GM12878 (cell line): Measurements from ENCODE around the gene NRP1. TPM values are rescaled to one million over a fixed set of nuclear protein-coding genes. Genes with fewer than 3 reads are reported as not detected.

Experiments
- ATAC-seq: fragments of 200-7000 bp; cut with Tn5 transposase; 3 replicates; pipeline ENCODE4 v1.9.1; 2020; ENCODE audit warnings: mild to moderate bottlenecking, moderate library complexity
- BruUV-seq: library from RNA; stranded (reverse); fragments of 400-500 nt; replicated peaks from 2 replicates; lab custom pipeline; 2021; lab: Mats Ljungman, UMichigan
- CTCF ChIA-PET: fragments of 300-600 bp; sonication (Branson Sonifier 250); formaldehyde crosslinking; extraction: SDS; loops from one replicate; lab custom pipeline; 2021; ENCODE audit warnings: inconsistent platforms; lab: Yijun Ruan, JAX
- POLR2A ChIA-PET: fragments of 350-600 bp; formaldehyde crosslinking; extraction: SDS; loops from one replicate; lab custom pipeline; 2021; ENCODE audit warnings: inconsistent platforms; lab: Charles Lee
- RAD21 ChIA-PET: fragments of 300-600 bp; sonication (Branson Sonifier 250); formaldehyde crosslinking; loops from one replicate; lab custom pipeline; 2023; ENCODE audit warnings: antibody characterized with exemption; ENCODE audit not compliant: unreplicated experiment; lab: Charles Lee
- SMC1A ChIA-PET: fragments of 300-600 bp; sonication (Branson Sonifier 250); formaldehyde crosslinking; loops from one replicate; lab custom pipeline; 2023; ENCODE audit not compliant: unreplicated experiment, uncharacterized antibody; lab: Charles Lee
- DNase-seq: peaks from one replicate; pipeline ENCODE4 v3.0.0-alpha.2; 2011; ENCODE audit warnings: low read depth, low spot score
- FAIRE-seq: peaks from 3 replicates; lab custom pipeline; 2011; peaks lifted over from hg19 to GRCh38; lab: Jason Lieb, UNC
- H2AFZ ChIP-seq: 2 replicates; pipeline ENCODE4 v1.6.0; 2011; ENCODE audit warnings: low read depth, low read length, control low read depth; ENCODE audit not compliant: control insufficient read depth
- H3K27ac ChIP-seq: 2 replicates; pipeline ENCODE4 v1.5.1; 2011; ENCODE audit warnings: control low read depth; ENCODE audit not compliant: control insufficient read depth, insufficient read depth
- H3K27me3 ChIP-seq, 2 experiments: replicated peaks in 1 of 2; 2 replicates each; pipeline versions ENCODE4 v1.6.0 to v1.6.1; 2011; ENCODE audit warnings: low read length in 1 of 2; ENCODE audit not compliant: control insufficient read depth in 2 of 2, insufficient read depth in 2 of 2
- H3K36me3 ChIP-seq, 2 experiments: 2 replicates each; pipeline ENCODE4 v1.5.1; 2011; ENCODE audit warnings: low read length in 1 of 2; ENCODE audit not compliant: control insufficient read depth in 2 of 2, insufficient read depth in 2 of 2
- H3K4me1 ChIP-seq: 2 replicates; pipeline ENCODE4 v1.6.1; 2011; ENCODE audit warnings: mild to moderate bottlenecking, low read length, moderate library complexity, mixed read lengths; ENCODE audit not compliant: control insufficient read depth, insufficient read depth
- H3K4me2 ChIP-seq: 2 replicates; pipeline ENCODE4 v1.6.0; 2011; ENCODE audit warnings: control low read depth; ENCODE audit not compliant: control insufficient read depth, insufficient read depth
- H3K4me3 ChIP-seq: fragments of 200-600 bp; sonication (generic); 2 replicates; pipeline ENCODE4 v1.5.1; 2016
- H3K79me2 ChIP-seq: 2 replicates; pipeline ENCODE4 v1.6.0; 2011; ENCODE audit warnings: low read length; ENCODE audit not compliant: control insufficient read depth, insufficient read depth
- H3K9ac ChIP-seq: 2 replicates; pipeline ENCODE4 v1.8.0; 2011; ENCODE audit warnings: low read length, control low read depth, mixed read lengths; ENCODE audit not compliant: control insufficient read depth, insufficient read depth
- H3K9me3 ChIP-seq: replicated peaks from 3 replicates; pipeline ENCODE4 v1.5.1; 2011; ENCODE audit warnings: mild to moderate bottlenecking, low read length; ENCODE audit not compliant: control insufficient read depth, insufficient read depth
- H4K20me1 ChIP-seq: 2 replicates; pipeline ENCODE4 v1.6.0; 2011; ENCODE audit not compliant: control insufficient read depth, insufficient read depth
- CBX5 ChIP-seq: sonication (generic); IDR thresholded peaks from 2 replicates; pipeline ENCODE4 v1.6.1; 2016; ENCODE audit warnings: low read depth, moderate library complexity, mild to moderate bottlenecking, inconsistent platforms
- CHD4 ChIP-seq: fragments of 200-600 bp; sonication (generic); IDR thresholded peaks from 2 replicates; pipeline ENCODE4 v1.6.1; 2016; ENCODE audit warnings: mild to moderate bottlenecking
- GATAD2B ChIP-seq: fragments of 450-650 bp; conservative IDR thresholded peaks from 2 replicates; pipeline ENCODE4 v1.6.1; 2017; ENCODE audit warnings: low read depth, mild to moderate bottlenecking, moderate library complexity
- MXI1 ChIP-seq: fragments of 150-350 bp; IDR thresholded peaks from 2 replicates; pipeline ENCODE4 v1.6.1; 2011; ENCODE audit warnings: low read depth, mild to moderate bottlenecking, inconsistent platforms, low read length, improper control_type of control experiment
- MYC ChIP-seq: IDR thresholded peaks from 2 replicates; pipeline ENCODE4 v1.6.1; 2011; ENCODE audit warnings: mild to moderate bottlenecking, low read length, moderate library complexity, inconsistent platforms; ENCODE audit not compliant: insufficient read depth, insufficient replicate concordance, insufficient read length, severe bottlenecking
- NFIC ChIP-seq: IDR thresholded peaks from 2 replicates; pipeline ENCODE4 v1.6.1; 2012; ENCODE audit warnings: low read depth, mild to moderate bottlenecking, inconsistent platforms, low read length, moderate library complexity
- RAD21 ChIP-seq: IDR thresholded peaks from 2 replicates; pipeline ENCODE4 v1.6.1; 2011; ENCODE audit warnings: mild to moderate bottlenecking, low read depth, low read length, moderate library complexity; ENCODE audit not compliant: insufficient read depth
- SIX5 ChIP-seq: IDR thresholded peaks from 2 replicates; pipeline ENCODE4 v1.6.1; 2011; ENCODE audit warnings: mild to moderate bottlenecking, low read depth, low read length, moderate library complexity; ENCODE audit not compliant: severe bottlenecking
- SREBF2 ChIP-seq: IDR thresholded peaks from 2 replicates; pipeline ENCODE4 v1.6.1; 2012; ENCODE audit warnings: mild to moderate bottlenecking, low read length
- SUPT20H ChIP-seq: IDR thresholded peaks from 2 replicates; pipeline ENCODE4 v1.6.1; 2011; ENCODE audit warnings: low read depth, mild to moderate bottlenecking, low read length, moderate library complexity, borderline replicate concordance; ENCODE audit not compliant: control insufficient read depth
- TARDBP ChIP-seq: IDR thresholded peaks from 2 replicates; pipeline ENCODE4 v1.6.1; 2016; ENCODE audit warnings: borderline replicate concordance
- WGBS: methylation state at CpG from one replicate; pipeline ENCODE4 v1.1.6; 2016; ENCODE audit warnings: low lambda C conversion rate; ENCODE audit not compliant: insufficient replicate concordance, insufficient coverage; ENCODE audit errors: missing lambda C conversion rate; 5-methylcytosine and 5-hydroxymethylcytosine counted together
- in situ Hi-C: fragments of 300-500 bp; cut with MboI; formaldehyde crosslinking; loops from 9 replicates; pipeline ENCODE4 v1.14.3; 2018; ENCODE audit warnings: mixed read lengths
- intact Hi-C: fragments of 100-400 bp; cut with micrococcal nuclease; formaldehyde crosslinking; loops from one replicate; pipeline ENCODE4 v1.14.2; 2022; ENCODE audit not compliant: unreplicated experiment
- polyA plus RNA-seq, 11 experiments: library from polyadenylated mRNA; depleted of rRNA in 4 of 11; unstranded in 6 of 11; stranded (reverse) in 5 of 11; fragments of >200 nt; fragmentation: Nextera tagmentation in 4 of 11; fragmentation: Illumina TruSeq in 1 of 11; extraction: Ambion mirVana in 4 of 11; extraction: Trizol in 1 of 11; gene quantifications; 1 replicate in 1 of 11; 2 replicates in 10 of 11; pipeline versions ENCODE4 v1.2.1 to v1.2.3, GENCODE V29; 2011 to 2016; ENCODE audit warnings: inconsistent platforms in 2 of 11, missing spikeins in 2 of 11, low read depth in 1 of 11
- total RNA-seq, 4 experiments: library from RNA; depleted of rRNA in 3 of 4; stranded (reverse); fragments of >200 nt in 3 of 4; fragmentation: Illumina TruSeq in 1 of 4; extraction: Trizol in 1 of 4; gene quantifications; 2 replicates each; pipeline versions ENCODE4 v1.2.1 to v1.2.3, GENCODE V29; 2013 to 2021
- TF ChIP-seq, protein P1 (sequence below): IDR thresholded peaks from 2 replicates; pipeline ENCODE4 v1.6.1; 2011; ENCODE audit warnings: low read depth, low read length, improper control_type of control experiment, borderline replicate concordance
- TF ChIP-seq, protein P2 (sequence below): fragments of 450-650 bp; formaldehyde crosslinking; IDR thresholded peaks from 2 replicates; pipeline ENCODE4 v1.5.0; 2022; ENCODE audit warnings: mild to moderate bottlenecking, missing genetic modification characterization
- TF ChIP-seq, protein P3 (sequence below), 3 experiments: IDR thresholded peaks in 2 of 3; conservative IDR thresholded peaks in 1 of 3; 2 replicates each; pipeline ENCODE4 v1.5.1; 2011; ENCODE audit warnings: low read depth in 3 of 3, low read length in 3 of 3, mild to moderate bottlenecking in 3 of 3, control low read depth in 2 of 3, moderate library complexity in 2 of 3, inconsistent platforms in 1 of 3, mixed read lengths in 1 of 3; ENCODE audit not compliant: control insufficient read depth in 2 of 3, insufficient read depth in 1 of 3; ENCODE audit errors: extremely low read depth in 1 of 3

The NRP1 gene
- total and polyA plus RNA-seq, 10 of the 15 experiments (the other 5 are each of a cell fraction or from before 2014, with no cell fraction given) = 0.11 to 12.1 (median 0.52) TPM

DNA sequence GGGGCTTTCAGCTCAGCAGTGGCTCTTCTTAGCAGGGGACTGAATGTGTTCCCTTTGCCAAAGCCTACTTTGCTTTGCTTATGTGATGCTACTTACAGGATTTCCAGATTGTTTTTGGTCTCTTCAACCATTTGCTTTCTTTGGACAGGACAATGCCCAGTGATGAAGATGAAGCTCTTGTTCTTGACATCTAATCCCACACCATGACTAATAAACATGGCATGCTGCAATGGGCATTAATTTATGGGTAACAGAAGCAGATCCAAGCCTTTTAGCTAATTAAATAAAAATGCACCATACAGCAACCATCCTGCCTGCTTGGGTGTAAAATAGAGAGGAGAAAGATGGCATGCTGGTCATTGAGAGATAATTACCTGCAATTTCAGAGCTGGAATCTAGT is 200.9 kb downstream of the NRP1 start (continued):
- TF ChIP-seq SUPT20H (no peak), TARDBP (no peak), GATAD2B (no peak), MXI1 (no peak), SREBF2 (no peak), CHD4 (no peak)
- TF ChIP-seq, protein P1, sequence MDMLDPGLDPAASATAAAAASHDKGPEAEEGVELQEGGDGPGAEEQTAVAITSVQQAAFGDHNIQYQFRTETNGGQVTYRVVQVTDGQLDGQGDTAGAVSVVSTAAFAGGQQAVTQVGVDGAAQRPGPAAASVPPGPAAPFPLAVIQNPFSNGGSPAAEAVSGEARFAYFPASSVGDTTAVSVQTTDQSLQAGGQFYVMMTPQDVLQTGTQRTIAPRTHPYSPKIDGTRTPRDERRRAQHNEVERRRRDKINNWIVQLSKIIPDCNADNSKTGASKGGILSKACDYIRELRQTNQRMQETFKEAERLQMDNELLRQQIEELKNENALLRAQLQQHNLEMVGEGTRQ = no peak

DNA sequence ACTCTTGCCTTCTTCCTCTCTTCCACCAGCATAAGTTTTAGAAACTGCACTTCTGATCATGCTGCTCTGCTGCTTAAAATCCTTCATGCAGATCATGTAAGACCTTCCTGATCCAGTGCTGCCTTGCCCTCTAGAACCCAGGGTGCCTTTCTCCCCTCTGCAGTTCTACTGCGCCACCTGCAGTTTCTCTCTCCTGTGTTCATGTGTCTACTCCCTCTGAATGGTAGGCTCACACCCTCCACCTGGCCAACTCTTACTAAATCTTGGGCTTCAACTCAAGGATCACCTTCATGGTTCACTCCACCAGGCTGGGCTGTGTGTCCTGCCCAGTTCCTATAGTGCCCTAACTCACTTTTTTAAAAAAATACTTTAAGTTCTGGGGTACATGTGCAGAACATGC is 201.8 kb downstream of the NRP1 start:
- FAIRE-seq (no peak), ATAC-seq (peak; percentile 29; the same call in 1 of the 3 replicates), DNase-seq (no peak)
- SMC1A ChIA-PET = no interaction called here
- BruUV-seq = no TSS peak
- no peaks in the 10 kb centered on the region for H3K27me3 ChIP-seq
- RAD21 ChIA-PET = no interaction called here
- H2AFZ ChIP-seq = no peak overlapping the region
- WGBS = 100% methylated on average over 1 of the region's 1 CpG
- no peak overlapping the region for H3K4me2 ChIP-seq
- H3K79me2 ChIP-seq = no peaks in the 10 kb centered on the region
- H3K4me3 ChIP-seq = no peak overlapping the region
- no peak overlapping the region for H3K27ac ChIP-seq
- H3K9me3 ChIP-seq = no peaks in the 10 kb centered on the region
- in situ Hi-C loops = no loop called here
- no peaks in the 10 kb centered on the region for H3K4me1 ChIP-seq
- TF ChIP-seq, protein P2, sequence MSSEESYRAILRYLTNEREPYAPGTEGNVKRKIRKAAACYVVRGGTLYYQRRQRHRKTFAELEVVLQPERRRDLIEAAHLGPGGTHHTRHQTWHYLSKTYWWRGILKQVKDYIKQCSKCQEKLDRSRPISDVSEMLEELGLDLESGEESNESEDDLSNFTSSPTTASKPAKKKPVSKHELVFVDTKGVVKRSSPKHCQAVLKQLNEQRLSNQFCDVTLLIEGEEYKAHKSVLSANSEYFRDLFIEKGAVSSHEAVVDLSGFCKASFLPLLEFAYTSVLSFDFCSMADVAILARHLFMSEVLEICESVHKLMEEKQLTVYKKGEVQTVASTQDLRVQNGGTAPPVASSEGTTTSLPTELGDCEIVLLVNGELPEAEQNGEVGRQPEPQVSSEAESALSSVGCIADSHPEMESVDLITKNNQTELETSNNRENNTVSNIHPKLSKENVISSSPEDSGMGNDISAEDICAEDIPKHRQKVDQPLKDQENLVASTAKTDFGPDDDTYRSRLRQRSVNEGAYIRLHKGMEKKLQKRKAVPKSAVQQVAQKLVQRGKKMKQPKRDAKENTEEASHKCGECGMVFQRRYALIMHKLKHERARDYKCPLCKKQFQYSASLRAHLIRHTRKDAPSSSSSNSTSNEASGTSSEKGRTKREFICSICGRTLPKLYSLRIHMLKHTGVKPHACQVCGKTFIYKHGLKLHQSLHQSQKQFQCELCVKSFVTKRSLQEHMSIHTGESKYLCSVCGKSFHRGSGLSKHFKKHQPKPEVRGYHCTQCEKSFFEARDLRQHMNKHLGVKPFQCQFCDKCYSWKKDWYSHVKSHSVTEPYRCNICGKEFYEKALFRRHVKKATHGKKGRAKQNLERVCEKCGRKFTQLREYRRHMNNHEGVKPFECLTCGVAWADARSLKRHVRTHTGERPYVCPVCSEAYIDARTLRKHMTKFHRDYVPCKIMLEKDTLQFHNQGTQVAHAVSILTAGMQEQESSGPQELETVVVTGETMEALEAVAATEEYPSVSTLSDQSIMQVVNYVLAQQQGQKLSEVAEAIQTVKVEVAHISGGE (CRISPR knock-in tag) = no peak
- no peak for TF ChIP-seq NFIC
- TF ChIP-seq CBX5 = no peak
- no peak for TF ChIP-seq MYC
- TF ChIP-seq SIX5 = no peak
- TF ChIP-seq, protein P3, sequence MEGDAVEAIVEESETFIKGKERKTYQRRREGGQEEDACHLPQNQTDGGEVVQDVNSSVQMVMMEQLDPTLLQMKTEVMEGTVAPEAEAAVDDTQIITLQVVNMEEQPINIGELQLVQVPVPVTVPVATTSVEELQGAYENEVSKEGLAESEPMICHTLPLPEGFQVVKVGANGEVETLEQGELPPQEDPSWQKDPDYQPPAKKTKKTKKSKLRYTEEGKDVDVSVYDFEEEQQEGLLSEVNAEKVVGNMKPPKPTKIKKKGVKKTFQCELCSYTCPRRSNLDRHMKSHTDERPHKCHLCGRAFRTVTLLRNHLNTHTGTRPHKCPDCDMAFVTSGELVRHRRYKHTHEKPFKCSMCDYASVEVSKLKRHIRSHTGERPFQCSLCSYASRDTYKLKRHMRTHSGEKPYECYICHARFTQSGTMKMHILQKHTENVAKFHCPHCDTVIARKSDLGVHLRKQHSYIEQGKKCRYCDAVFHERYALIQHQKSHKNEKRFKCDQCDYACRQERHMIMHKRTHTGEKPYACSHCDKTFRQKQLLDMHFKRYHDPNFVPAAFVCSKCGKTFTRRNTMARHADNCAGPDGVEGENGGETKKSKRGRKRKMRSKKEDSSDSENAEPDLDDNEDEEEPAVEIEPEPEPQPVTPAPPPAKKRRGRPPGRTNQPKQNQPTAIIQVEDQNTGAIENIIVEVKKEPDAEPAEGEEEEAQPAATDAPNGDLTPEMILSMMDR (IDR thresholded peaks at IDR 0.05 in 2 of 3, conservative IDR thresholded peaks at IDR 0.05 in 1 of 3; ENCODE audit: control insufficient read depth in 2 of 3, extremely low read depth in 1 of 3, insufficient read depth in 1 of 3, low read depth in 3 of 3, low read length in 3 of 3) = peak in 1 of 3 experiments; percentile 29; a peak in 1 of 6 replicates
- TF ChIP-seq RAD21 = peak; percentile 17; the same call in 1 of the 2 replicates
- TF ChIP-seq, all 136 proteins: peak for 2
- ChIA-PET POLR2A (no interaction called here), CTCF (no interaction called here)
- intact Hi-C loops = no loop called here
- Histone ChIP-seq H3K36me3 (no peaks in the 10 kb centered on the region), H3K9ac (no peak overlapping the region), H4K20me1 (no peaks in the 10 kb centered on the region)
